Measurements from ENCODE around the gene MTREX. TPM values are rescaled to one million over a fixed set of nuclear protein-coding genes. Genes with fewer than 3 reads are reported as not detected.

MTREX gene
- total and polyA plus RNA-seq, 2 experiments from 2014 or later, result 19.0 to 66.0 TPM

DNA sequence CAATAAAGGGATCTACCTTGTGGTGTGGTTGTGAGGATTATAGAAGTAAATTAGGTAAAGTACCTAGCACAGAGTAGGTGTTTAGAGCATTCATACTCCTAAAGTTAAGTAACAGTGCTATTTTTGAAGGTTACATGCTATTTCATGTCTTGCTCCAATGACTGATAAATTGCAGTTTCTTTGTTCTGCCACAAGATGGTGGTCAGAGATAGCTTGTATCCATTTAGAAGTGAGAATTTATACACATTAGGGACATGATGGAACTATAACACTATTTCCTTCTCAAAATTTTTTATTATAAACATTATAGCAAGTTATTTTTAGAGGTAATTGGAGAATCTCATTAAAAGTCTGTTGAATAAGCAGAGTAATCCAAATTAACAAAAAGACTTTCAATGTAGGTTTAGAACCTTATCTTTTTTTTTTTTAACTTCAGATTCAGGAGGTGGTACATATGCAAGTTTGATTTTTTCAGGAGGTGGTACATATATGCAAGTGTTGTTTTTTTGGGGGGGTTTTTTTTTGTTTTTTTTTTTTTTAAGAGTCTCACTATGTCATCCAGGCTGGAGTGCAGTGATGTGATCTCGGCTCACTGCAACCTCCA is 17.1 kb downstream of the MTREX start:
- Histone ChIP-seq H2AFZ (no peak overlapping the region), H3K79me2 (peaks cover 37% of the 10 kb centered on the region), H3K4me1 (ENCODE audit: insufficient read depth) (no peaks in the 10 kb centered on the region), H4K20me1 (ENCODE audit: insufficient read depth, poor library complexity, severe bottlenecking) (no peaks in the 10 kb centered on the region), H3K4me3 (no peak overlapping the region), H3K4me2 (no peak overlapping the region), H3K36me3 (replicated peaks; ENCODE audit: insufficient read depth, low read depth) (no peaks in the 10 kb centered on the region), H3K27me3 (no peaks in the 10 kb centered on the region), H3K9me2 (replicated peaks; ENCODE audit: insufficient read depth) (no peaks in the 10 kb centered on the region), H3K27ac (no peak overlapping the region), H3K9me3 (ENCODE audit: low read depth) (no peaks in the 10 kb centered on the region)
- WGBS (ENCODE audit: low lambda C conversion rate, missing lambda C conversion rate), result 92% methylated on average over 1 of the region's 1 CpG
- TF ChIP-seq EZH2 (IDR thresholded peaks at IDR 0.05; ENCODE audit: borderline replicate concordance), result no peak
- TF ChIP-seq EZH2phosphoT487 (IDR thresholded peaks at IDR 0.05; ENCODE audit: low read depth, severe bottlenecking, unreplicated experiment), result no peak
- TF ChIP-seq, protein P1, sequence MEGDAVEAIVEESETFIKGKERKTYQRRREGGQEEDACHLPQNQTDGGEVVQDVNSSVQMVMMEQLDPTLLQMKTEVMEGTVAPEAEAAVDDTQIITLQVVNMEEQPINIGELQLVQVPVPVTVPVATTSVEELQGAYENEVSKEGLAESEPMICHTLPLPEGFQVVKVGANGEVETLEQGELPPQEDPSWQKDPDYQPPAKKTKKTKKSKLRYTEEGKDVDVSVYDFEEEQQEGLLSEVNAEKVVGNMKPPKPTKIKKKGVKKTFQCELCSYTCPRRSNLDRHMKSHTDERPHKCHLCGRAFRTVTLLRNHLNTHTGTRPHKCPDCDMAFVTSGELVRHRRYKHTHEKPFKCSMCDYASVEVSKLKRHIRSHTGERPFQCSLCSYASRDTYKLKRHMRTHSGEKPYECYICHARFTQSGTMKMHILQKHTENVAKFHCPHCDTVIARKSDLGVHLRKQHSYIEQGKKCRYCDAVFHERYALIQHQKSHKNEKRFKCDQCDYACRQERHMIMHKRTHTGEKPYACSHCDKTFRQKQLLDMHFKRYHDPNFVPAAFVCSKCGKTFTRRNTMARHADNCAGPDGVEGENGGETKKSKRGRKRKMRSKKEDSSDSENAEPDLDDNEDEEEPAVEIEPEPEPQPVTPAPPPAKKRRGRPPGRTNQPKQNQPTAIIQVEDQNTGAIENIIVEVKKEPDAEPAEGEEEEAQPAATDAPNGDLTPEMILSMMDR (IDR thresholded peaks at IDR 0.05; ENCODE audit: poor library complexity), result peak; percentile 72
- DNase-seq (ENCODE audit: low spot score), result peak; percentile 37

DNA sequence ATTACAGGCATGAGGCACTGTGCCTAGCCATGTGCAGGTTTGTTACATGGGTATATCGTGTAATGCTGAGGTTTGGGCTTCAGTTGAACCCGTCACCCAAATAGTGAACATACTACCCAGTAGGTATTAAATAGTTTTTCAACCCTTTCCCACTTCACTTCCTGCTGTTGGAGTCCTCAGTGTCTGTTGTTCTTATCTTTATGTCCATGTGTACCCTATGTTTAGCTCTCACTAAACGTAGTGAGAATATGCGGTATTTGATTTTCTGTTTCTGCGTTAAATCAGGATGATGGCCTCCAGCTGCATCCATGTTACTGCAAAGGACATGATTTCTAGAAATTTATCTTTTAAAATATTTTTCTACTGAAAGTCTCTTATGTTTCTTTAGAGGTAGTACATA is 17.8 kb downstream of the MTREX start:
- Histone ChIP-seq H3K36me3 (replicated peaks; ENCODE audit: insufficient read depth, low read depth) (no peaks in the 10 kb centered on the region), H4K20me1 (ENCODE audit: insufficient read depth, poor library complexity, severe bottlenecking) (no peaks in the 10 kb centered on the region), H3K27ac (no peak overlapping the region), H3K9me2 (replicated peaks; ENCODE audit: insufficient read depth) (no peaks in the 10 kb centered on the region), H3K27me3 (no peaks in the 10 kb centered on the region), H3K4me3 (no peak overlapping the region), H3K9me3 (ENCODE audit: low read depth) (no peaks in the 10 kb centered on the region), H3K4me2 (no peak overlapping the region), H2AFZ (no peak overlapping the region), H3K79me2 (peaks cover 30% of the 10 kb centered on the region), H3K4me1 (ENCODE audit: insufficient read depth) (no peaks in the 10 kb centered on the region)
- WGBS (ENCODE audit: low lambda C conversion rate, missing lambda C conversion rate), result 96% methylated on average over 5 of the region's 5 CpGs
- DNase-seq (ENCODE audit: low spot score), result no peak
- TF ChIP-seq EZH2 (IDR thresholded peaks at IDR 0.05; ENCODE audit: borderline replicate concordance) (no peak), EZH2phosphoT487 (IDR thresholded peaks at IDR 0.05; ENCODE audit: low read depth, severe bottlenecking, unreplicated experiment) (no peak)
- TF ChIP-seq, protein P1 (IDR thresholded peaks at IDR 0.05; ENCODE audit: poor library complexity), result no peak

DNA sequence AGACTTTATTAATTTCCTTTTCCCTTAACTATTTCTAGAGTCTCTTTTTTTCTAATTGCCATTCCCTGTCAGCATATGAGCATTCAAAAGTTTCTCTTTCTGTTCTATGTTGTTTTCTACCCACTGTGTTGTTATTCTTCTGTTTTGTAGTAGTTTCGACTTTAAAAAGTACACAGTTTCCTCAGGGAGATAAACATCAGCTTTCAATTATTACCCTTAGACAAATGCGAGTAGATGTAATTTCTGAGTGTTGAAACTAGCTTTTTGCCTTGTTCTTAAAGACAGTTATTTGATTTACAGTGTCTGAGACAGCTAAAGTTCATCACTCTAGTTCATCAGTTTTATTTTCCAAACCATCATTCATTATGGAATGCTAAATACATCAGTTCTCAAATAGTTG is 19.5 kb downstream of the MTREX start:
- TF ChIP-seq EZH2phosphoT487 (IDR thresholded peaks at IDR 0.05; ENCODE audit: low read depth, severe bottlenecking, unreplicated experiment) (no peak), EZH2 (IDR thresholded peaks at IDR 0.05; ENCODE audit: borderline replicate concordance) (no peak)
- TF ChIP-seq, protein P1 (IDR thresholded peaks at IDR 0.05; ENCODE audit: poor library complexity), result no peak
- H3K4me2 ChIP-seq, result no peak overlapping the region
- no peak overlapping the region for H3K4me3 ChIP-seq
- H3K36me3 ChIP-seq (replicated peaks; ENCODE audit: insufficient read depth, low read depth), result no peaks in the 10 kb centered on the region
- 89% methylated on average over 2 of the region's 2 CpGs for WGBS (ENCODE audit: low lambda C conversion rate, missing lambda C conversion rate)
- DNase-seq (ENCODE audit: low spot score), result no peak
- no peaks in the 10 kb centered on the region for H3K4me1 ChIP-seq (ENCODE audit: insufficient read depth)
- H3K27me3 ChIP-seq, result no peaks in the 10 kb centered on the region
- no peaks in the 10 kb centered on the region for H3K9me3 ChIP-seq (ENCODE audit: low read depth)
- no peak overlapping the region for H2AFZ ChIP-seq
- peaks cover 23% of the 10 kb centered on the region for H3K79me2 ChIP-seq
- H3K27ac ChIP-seq, result no peak overlapping the region
- no peaks in the 10 kb centered on the region for H3K9me2 ChIP-seq (replicated peaks; ENCODE audit: insufficient read depth)
- no peaks in the 10 kb centered on the region for H4K20me1 ChIP-seq (ENCODE audit: insufficient read depth, poor library complexity, severe bottlenecking)

Measured in hepatocyte (in vitro differentiated cells).